Keratinocyte (primary cell): ENCODE results near the gene TIE1. TPM values are rescaled to one million over a fixed set of nuclear protein-coding genes. Genes with fewer than 3 reads are reported as not detected.

Source experiments
- DNase-seq: peaks from one replicate; pipeline ENCODE4 v3.0.0-alpha.2; 2011; ENCODE audit warnings: low read depth, missing footprints, low spot score
- FAIRE-seq: peaks from 2 replicates; lab custom pipeline; 2011; peaks lifted over from hg19 to GRCh38; lab: Jason Lieb, UNC
- H2AFZ ChIP-seq: 2 replicates; pipeline ENCODE4 v1.6.0; 2012; ENCODE audit warnings: low read length, control low read depth, inconsistent platforms; ENCODE audit not compliant: control insufficient read depth
- H3K27ac ChIP-seq: 2 replicates; pipeline ENCODE4 v1.5.1; 2011; ENCODE audit warnings: low read length; ENCODE audit not compliant: control insufficient read depth, insufficient read depth
- H3K27me3 ChIP-seq: 3 replicates; pipeline ENCODE4 v1.6.0; 2011; ENCODE audit warnings: low read length; ENCODE audit not compliant: control insufficient read depth, insufficient read depth; ENCODE audit errors: extremely low read depth
- H3K36me3 ChIP-seq, 2 experiments: 2 replicates in 1 of 2; 3 replicates in 1 of 2; pipeline ENCODE4 v1.5.1; 2011; ENCODE audit warnings: low read length in 2 of 2, mild to moderate bottlenecking in 1 of 2; ENCODE audit not compliant: control insufficient read depth in 2 of 2, insufficient read depth in 2 of 2; ENCODE audit errors: extremely low read depth in 1 of 2
- H3K4me1 ChIP-seq: 3 replicates; pipeline ENCODE4 v1.5.1; 2011; ENCODE audit warnings: low read length; ENCODE audit not compliant: control insufficient read depth, insufficient read depth; ENCODE audit errors: extremely low read depth
- H3K4me2 ChIP-seq: 3 replicates; pipeline ENCODE4 v1.6.0; 2011; ENCODE audit warnings: low read depth, low read length; ENCODE audit not compliant: control insufficient read depth, insufficient read depth; ENCODE audit errors: extremely low read depth
- H3K4me3 ChIP-seq, 3 experiments: fragments of 200-600 bp in 1 of 3; sonication (generic) in 1 of 3; 2 replicates in 2 of 3; 3 replicates in 1 of 3; pipeline ENCODE4 v1.5.1; 2011 to 2016; ENCODE audit warnings: low read length in 3 of 3, mild to moderate bottlenecking in 3 of 3, control low read depth in 2 of 3, inconsistent platforms in 1 of 3, low read depth in 1 of 3, mixed read lengths in 1 of 3, mixed run types in 1 of 3, moderate library complexity in 1 of 3; ENCODE audit not compliant: control insufficient read depth in 2 of 3, insufficient read depth in 2 of 3; ENCODE audit errors: extremely low read depth in 1 of 3
- H3K79me2 ChIP-seq: 2 replicates; pipeline ENCODE4 v1.6.0; 2012; ENCODE audit warnings: low read length; ENCODE audit not compliant: control insufficient read depth, insufficient read depth
- H3K9ac ChIP-seq: 3 replicates; pipeline ENCODE4 v1.6.0; 2011; ENCODE audit warnings: low read length; ENCODE audit not compliant: control insufficient read depth, insufficient read depth; ENCODE audit errors: extremely low read depth
- H3K9me1 ChIP-seq: 3 replicates; pipeline ENCODE4 v1.6.0; 2011; ENCODE audit warnings: low read length; ENCODE audit not compliant: control insufficient read depth, insufficient read depth; ENCODE audit errors: extremely low read depth
- H3K9me3 ChIP-seq: 2 replicates; pipeline ENCODE4 v1.5.1; 2012; ENCODE audit warnings: low read depth, low read length; ENCODE audit not compliant: control insufficient read depth
- H4K20me1 ChIP-seq: 3 replicates; pipeline ENCODE4 v1.6.0; 2011; ENCODE audit warnings: low read length; ENCODE audit not compliant: control insufficient read depth, insufficient read depth; ENCODE audit errors: extremely low read depth
- CTCF ChIP-seq, 3 experiments: IDR thresholded peaks in 1 of 3; conservative IDR thresholded peaks in 1 of 3; optimal IDR thresholded peaks in 1 of 3; 2 replicates in 2 of 3; 3 replicates in 1 of 3; pipeline versions ENCODE3 to v1.5.1; 2011; ENCODE audit warnings: low read length in 3 of 3, mild to moderate bottlenecking in 3 of 3, moderate library complexity in 2 of 3, control low read depth in 1 of 3, inconsistent platforms in 1 of 3; ENCODE audit not compliant: insufficient read depth in 2 of 3; ENCODE audit errors: extremely low read depth in 1 of 3
- EZH2 ChIP-seq: IDR thresholded peaks from one replicate; pipeline ENCODE4 v1.6.1; 2012; ENCODE audit warnings: inconsistent platforms, mild to moderate bottlenecking, low read length, moderate library complexity
- dilution Hi-C: fragments of 300-500 bp; cut with MboI; formaldehyde crosslinking; loops from one replicate; pipeline ENCODE4 v1.7.0; 2020; ENCODE audit warnings: low sequenced_read_pairs; ENCODE audit not compliant: extremely low pct_ligation_motif_present
- polyA plus RNA-seq, 5 experiments: library from polyadenylated mRNA; depleted of rRNA in 3 of 5; stranded (reverse) in 3 of 5; stranded (forward) in 1 of 5; unstranded in 1 of 5; fragments of >200 nt; gene quantifications; 1 replicate in 1 of 5; 2 replicates in 3 of 5; 3 replicates in 1 of 5; pipeline versions ENCODE4 v1.2.1 to v1.2.3, GENCODE V29; 2011 to 2012; ENCODE audit warnings: missing spikeins in 2 of 5, low read depth in 1 of 5, low replicate concordance in 1 of 5

The TIE1 gene
- polyA plus RNA-seq, 1 donor (not counting 4 experiments of a cell fraction or from before 2014, with no cell fraction given): not detected

GRCh38 chr1:43366601-43367025, 65.8 kb downstream of the TIE1 start:
- Histone ChIP-seq H3K36me3 (peaks cover 19 to 26% of the 10 kb centered on the region in 2 experiments), H3K27me3 (no peaks in the 10 kb centered on the region), H2AFZ (no peak overlapping the region), H3K79me2 (peaks cover 59% of the 10 kb centered on the region), H3K4me1 (peaks cover 45% of the 10 kb centered on the region), H3K9me1 (no peaks in the 10 kb centered on the region), H4K20me1 (peaks cover 3% of the 10 kb centered on the region), H3K4me3 (peak overlapping the region; percentile 67 to 92 (median 79)), H3K9ac (peak overlapping the region; percentile 82), H3K9me3 (no peaks in the 10 kb centered on the region), H3K4me2 (peak overlapping the region; percentile 99), H3K27ac (peak overlapping the region; percentile 75)
- TF ChIP-seq CTCF (optimal IDR thresholded peaks at IDR 0.05 in 1 of 3, IDR thresholded peaks at IDR 0.05 in 1 of 3, conservative IDR thresholded peaks at IDR 0.05 in 1 of 3; ENCODE audit: extremely low read depth in 1 of 3, insufficient read depth in 2 of 3, low read length in 3 of 3) (no peak), EZH2 (no peak)
- DNase-seq: no peak
- dilution Hi-C loops: no loop called here
- no peak for FAIRE-seq

DNA sequence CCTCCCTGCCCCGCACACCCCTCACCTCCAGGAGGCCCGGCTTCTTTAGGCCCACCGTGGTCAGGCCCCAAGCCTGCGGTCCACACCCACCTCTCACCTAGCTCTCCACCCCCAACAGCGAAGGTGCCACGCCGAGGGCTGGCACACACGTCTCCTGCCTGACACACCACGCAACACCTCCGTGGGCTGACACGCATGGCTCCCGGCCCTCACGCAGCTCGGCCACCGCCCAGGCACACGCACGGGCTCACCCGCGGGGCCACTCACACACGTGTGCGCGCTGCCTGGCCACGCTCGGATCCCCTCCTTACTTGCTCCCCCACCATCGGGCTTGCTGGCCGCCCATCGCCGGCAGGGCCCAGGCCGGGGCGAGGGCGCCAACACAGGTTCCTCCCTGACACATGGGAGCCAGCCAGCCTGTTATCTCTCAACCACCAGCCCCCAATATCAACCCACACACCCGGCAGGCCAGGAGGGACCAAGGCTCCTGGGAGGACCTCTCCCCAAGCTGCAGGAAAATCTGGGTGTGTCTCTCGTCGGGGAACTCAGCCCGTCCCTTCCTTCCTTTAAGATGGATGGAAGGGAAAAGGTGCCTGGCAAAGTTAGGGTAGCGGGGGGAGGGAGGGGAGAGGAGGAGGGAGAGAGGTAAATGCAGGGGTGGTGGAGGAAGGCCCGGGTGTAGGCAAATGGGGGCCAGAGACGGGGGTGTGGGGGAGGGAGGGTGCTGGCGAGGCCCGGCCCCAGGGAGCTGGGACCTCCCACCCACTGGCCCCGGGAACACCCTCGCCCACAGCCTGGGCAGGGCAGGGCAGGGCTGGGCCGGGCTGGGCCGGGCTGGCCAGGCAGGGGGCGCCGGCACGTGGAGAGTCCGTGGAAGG, 66.5 kb downstream of the TIE1 start:
- H3K27ac ChIP-seq: peak overlapping the region; percentile 75
- peaks cover 49% of the 10 kb centered on the region for H3K4me1 ChIP-seq
- peaks cover 17 to 23% of the 10 kb centered on the region in 2 experiments for H3K36me3 ChIP-seq
- TF ChIP-seq EZH2 (no peak), CTCF (optimal IDR thresholded peaks at IDR 0.05 in 1 of 3, IDR thresholded peaks at IDR 0.05 in 1 of 3, conservative IDR thresholded peaks at IDR 0.05 in 1 of 3; ENCODE audit: extremely low read depth in 1 of 3, insufficient read depth in 2 of 3, low read length in 3 of 3) (no peak)
- FAIRE-seq (no peak), DNase-seq (no peak)
- peak overlapping the region; percentile 99 for H3K4me2 ChIP-seq
- no peak overlapping the region for H2AFZ ChIP-seq
- H3K27me3 ChIP-seq: no peaks in the 10 kb centered on the region
- H3K9me3 ChIP-seq: no peaks in the 10 kb centered on the region
- peaks cover 3% of the 10 kb centered on the region for H4K20me1 ChIP-seq
- dilution Hi-C loops: no loop called here
- no peaks in the 10 kb centered on the region for H3K9me1 ChIP-seq
- peaks cover 52% of the 10 kb centered on the region for H3K79me2 ChIP-seq
- peak overlapping the region; percentile 67 to 92 (median 79) for H3K4me3 ChIP-seq
- peak overlapping the region; percentile 82 for H3K9ac ChIP-seq
